ENCODE measurements around the gene CRB2. TPM values are rescaled to one million over a fixed set of nuclear protein-coding genes. Genes with fewer than 3 reads are reported as not detected.

Gene CRB2
- total and polyA plus RNA-seq, 2 donors (not counting 1 experiment from before 2014, with no cell fraction given): not detected

DNA sequence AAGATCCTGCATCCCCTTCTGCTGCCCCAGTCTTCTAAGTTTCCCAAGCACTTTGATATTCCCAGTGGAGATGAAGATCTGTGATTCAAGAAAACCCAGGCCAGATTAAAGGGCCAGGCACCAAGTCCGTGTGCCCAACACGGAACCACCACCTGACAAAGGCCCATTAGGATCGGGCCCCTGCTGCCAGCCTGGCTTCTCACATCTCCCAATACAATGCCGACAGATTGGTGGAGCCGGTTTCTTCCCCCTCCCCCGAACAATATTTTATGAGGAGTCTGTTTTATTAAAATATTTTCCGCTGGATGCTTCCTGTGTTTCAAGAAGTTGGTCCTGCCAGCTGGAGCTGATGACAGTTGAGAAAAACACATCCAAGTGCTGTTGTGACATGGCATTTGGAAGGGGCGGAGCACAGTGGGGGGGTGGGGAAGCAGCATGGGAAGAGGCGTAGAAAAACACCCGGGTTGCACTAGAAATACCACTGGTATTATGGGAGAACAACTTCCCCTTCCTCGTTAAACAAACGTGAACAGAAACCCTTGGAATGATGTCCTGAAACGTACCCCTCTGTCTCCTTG, 45.0 kb downstream of the CRB2 start:
- H3K79me2 ChIP-seq (ENCODE audit: control insufficient read depth, insufficient read depth, low read length): no peaks in the 10 kb centered on the region
- no peak for TF ChIP-seq CTCF (conservative IDR thresholded peaks at IDR 0.05 in 1 of 2, IDR thresholded peaks at IDR 0.05 in 1 of 2; ENCODE audit: low read depth in 1 of 2, low read length in 2 of 2)
- TF ChIP-seq EZH2 (IDR thresholded peaks at IDR 0.05; ENCODE audit: low read length, missing control alignments): no peak
- no peak overlapping the region for H3K4me2 ChIP-seq (ENCODE audit: extremely low read depth, insufficient read depth, low read length)
- H3K4me1 ChIP-seq (ENCODE audit: control insufficient read depth, extremely low read depth, insufficient read depth, low read length): peaks cover 2% of the 10 kb centered on the region
- H3K27ac ChIP-seq (ENCODE audit: insufficient read depth, low read length): no peak overlapping the region
- H2AFZ ChIP-seq (ENCODE audit: low read length): peak overlapping the region; percentile 5
- DNase-seq (ENCODE audit: low read depth in 2 of 2): peak in 1 of 2 donors; percentile 48
- no peak overlapping the region for H3K4me3 ChIP-seq (replicated peaks in 1 of 4; ENCODE audit: control extremely low read depth in 1 of 4, insufficient read depth in 1 of 4, low read depth in 3 of 4, low read length in 4 of 4)
- no peaks in the 10 kb centered on the region for H4K20me1 ChIP-seq (ENCODE audit: control insufficient read depth, extremely low read depth, insufficient read depth, low read length)
- H3K9me3 ChIP-seq (ENCODE audit: control insufficient read depth, insufficient read depth, low read depth, low read length): no peaks in the 10 kb centered on the region
- H3K36me3 ChIP-seq (ENCODE audit: control insufficient read depth, insufficient read depth, low read length): no peaks in the 10 kb centered on the region
- no peaks in the 10 kb centered on the region for H3K27me3 ChIP-seq (ENCODE audit: control insufficient read depth, insufficient read depth, low read length)
- no peak overlapping the region for H3K9ac ChIP-seq (ENCODE audit: insufficient read depth, low read length)

DNA sequence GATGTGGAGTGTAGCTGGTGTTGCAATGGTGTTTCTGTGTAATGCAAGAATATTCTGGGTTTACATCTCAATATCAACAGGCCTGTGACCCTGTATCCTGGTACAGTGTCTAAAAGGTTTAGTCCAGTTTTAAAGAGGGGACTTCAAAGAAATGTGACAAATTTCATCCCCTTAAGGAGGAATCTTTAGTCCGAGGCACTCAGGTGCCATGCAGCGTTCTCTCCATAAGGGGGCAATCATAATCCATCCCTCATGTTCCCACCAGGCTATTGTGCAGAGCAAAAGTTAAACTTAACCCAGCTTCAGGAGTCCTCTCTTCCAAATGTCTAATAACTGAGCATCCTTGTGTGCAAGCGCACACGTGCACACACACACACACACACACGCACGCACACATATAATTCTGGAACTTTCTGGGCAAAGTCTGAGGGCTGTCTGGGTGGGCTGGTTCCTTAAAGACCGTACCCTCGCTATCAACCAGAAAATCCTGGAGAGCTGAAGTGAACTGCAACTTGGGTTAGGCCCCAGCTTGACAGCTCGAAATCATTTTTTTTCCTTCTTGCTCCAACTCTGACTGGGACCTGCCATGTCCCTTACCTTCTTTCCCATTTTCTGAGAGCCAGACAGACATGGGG, 46.0 kb downstream of the CRB2 start:
- Histone ChIP-seq H3K79me2 (ENCODE audit: control insufficient read depth, insufficient read depth, low read length) (no peaks in the 10 kb centered on the region), H3K4me3 (replicated peaks in 1 of 4; ENCODE audit: control extremely low read depth in 1 of 4, insufficient read depth in 1 of 4, low read depth in 3 of 4, low read length in 4 of 4) (no peak overlapping the region), H3K27me3 (ENCODE audit: control insufficient read depth, insufficient read depth, low read length) (no peaks in the 10 kb centered on the region), H3K4me2 (ENCODE audit: extremely low read depth, insufficient read depth, low read length) (peak overlapping the region; percentile 28), H3K9ac (ENCODE audit: insufficient read depth, low read length) (no peak overlapping the region), H4K20me1 (ENCODE audit: control insufficient read depth, extremely low read depth, insufficient read depth, low read length) (no peaks in the 10 kb centered on the region), H3K4me1 (ENCODE audit: control insufficient read depth, extremely low read depth, insufficient read depth, low read length) (peaks cover 2% of the 10 kb centered on the region), H3K27ac (ENCODE audit: insufficient read depth, low read length) (no peak overlapping the region), H2AFZ (ENCODE audit: low read length) (no peak overlapping the region), H3K36me3 (ENCODE audit: control insufficient read depth, insufficient read depth, low read length) (no peaks in the 10 kb centered on the region), H3K9me3 (ENCODE audit: control insufficient read depth, insufficient read depth, low read depth, low read length) (no peaks in the 10 kb centered on the region)
- TF ChIP-seq EZH2 (IDR thresholded peaks at IDR 0.05; ENCODE audit: low read length, missing control alignments) (no peak), CTCF (conservative IDR thresholded peaks at IDR 0.05 in 1 of 2, IDR thresholded peaks at IDR 0.05 in 1 of 2; ENCODE audit: low read depth in 1 of 2, low read length in 2 of 2) (peak; percentile 90 to 92)
- peak; percentile 40 to 61 for DNase-seq (ENCODE audit: low read depth in 2 of 2)

DNA sequence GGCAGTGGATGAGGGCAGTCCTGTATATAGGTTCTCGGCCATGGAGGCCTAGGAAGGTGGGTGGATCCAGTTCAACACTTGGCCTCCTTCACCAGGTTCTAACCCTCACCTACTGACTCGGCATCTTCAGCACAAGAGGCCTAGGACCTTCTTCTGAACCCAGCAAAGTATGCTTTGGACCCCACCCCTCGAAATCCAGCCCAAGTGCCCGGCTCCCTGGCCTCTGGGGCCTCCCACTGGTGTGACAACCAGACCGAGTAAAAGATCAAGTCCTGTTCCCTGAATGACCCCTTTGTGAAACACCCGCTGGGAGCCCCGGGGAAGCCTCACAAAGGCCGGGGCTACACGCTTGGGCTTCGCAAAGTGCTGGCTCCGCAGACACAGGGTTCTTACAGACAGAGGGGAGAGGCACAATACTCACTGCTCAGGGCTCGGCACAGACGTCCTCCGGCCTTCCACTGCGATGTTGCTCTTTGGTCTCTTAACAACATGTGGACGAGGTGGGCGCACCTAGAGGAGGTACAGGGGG, 47.0 kb downstream of the CRB2 start:
- Histone ChIP-seq H3K4me2 (ENCODE audit: extremely low read depth, insufficient read depth, low read length) (no peak overlapping the region), H3K9me3 (ENCODE audit: control insufficient read depth, insufficient read depth, low read depth, low read length) (no peaks in the 10 kb centered on the region), H3K9ac (ENCODE audit: insufficient read depth, low read length) (no peak overlapping the region), H3K4me3 (replicated peaks in 1 of 4; ENCODE audit: control extremely low read depth in 1 of 4, insufficient read depth in 1 of 4, low read depth in 3 of 4, low read length in 4 of 4) (no peak overlapping the region), H3K4me1 (ENCODE audit: control insufficient read depth, extremely low read depth, insufficient read depth, low read length) (peaks cover 2% of the 10 kb centered on the region), H4K20me1 (ENCODE audit: control insufficient read depth, extremely low read depth, insufficient read depth, low read length) (no peaks in the 10 kb centered on the region), H3K27ac (ENCODE audit: insufficient read depth, low read length) (no peak overlapping the region), H3K36me3 (ENCODE audit: control insufficient read depth, insufficient read depth, low read length) (no peaks in the 10 kb centered on the region), H2AFZ (ENCODE audit: low read length) (no peak overlapping the region), H3K79me2 (ENCODE audit: control insufficient read depth, insufficient read depth, low read length) (no peaks in the 10 kb centered on the region), H3K27me3 (ENCODE audit: control insufficient read depth, insufficient read depth, low read length) (no peaks in the 10 kb centered on the region)
- DNase-seq (ENCODE audit: low read depth in 2 of 2): no peak
- no peak for TF ChIP-seq EZH2 (IDR thresholded peaks at IDR 0.05; ENCODE audit: low read length, missing control alignments)
- no peak for TF ChIP-seq CTCF (conservative IDR thresholded peaks at IDR 0.05 in 1 of 2, IDR thresholded peaks at IDR 0.05 in 1 of 2; ENCODE audit: low read depth in 1 of 2, low read length in 2 of 2)

Measured in fibroblast of lung (primary cell).